IMR-90 (cell line): ENCODE data around the gene ELP4. TPM values are rescaled to one million over a fixed set of nuclear protein-coding genes. Genes with fewer than 3 reads are reported as not detected.

Source experiments
- ATAC-seq: fragments of 200-7000 bp; cut with Tn5 transposase; 2 replicates; pipeline ENCODE4 v1.9.1; 2020; ENCODE audit warnings: low read depth, mild to moderate bottlenecking, moderate library complexity
- BruUV-seq: library from RNA; stranded (reverse); fragments of 400-500 nt; replicated peaks from 2 replicates; lab custom pipeline; 2021; lab: Mats Ljungman, UMichigan
- CTCF ChIA-PET: fragments of 300-600 bp; formaldehyde crosslinking; extraction: SDS; loops from one replicate; lab custom pipeline; 2021; ENCODE audit warnings: antibody characterized with exemption; lab: Yijun Ruan, JAX
- POLR2A ChIA-PET: fragments of 300-600 bp; sonication (Branson Sonifier 250); formaldehyde crosslinking; loops from one replicate; lab custom pipeline; 2022; ENCODE audit warnings: antibody characterized with exemption; ENCODE audit not compliant: unreplicated experiment; lab: Charles Lee
- DNase-seq: peaks from one replicate; pipeline ENCODE4 v3.0.0; 2013
- H2AFZ ChIP-seq: replicated peaks from 2 replicates; pipeline ENCODE3; 2013; ENCODE audit warnings: low read length, mild to moderate bottlenecking; ENCODE audit not compliant: poor library complexity
- H2AK5ac ChIP-seq: 2 replicates; pipeline ENCODE4 v1.6.1; 2013; ENCODE audit warnings: low read depth, low read length, inconsistent platforms
- H2AK9ac ChIP-seq: replicated peaks from 2 replicates; pipeline ENCODE3; 2013; ENCODE audit warnings: mild to moderate bottlenecking, low read depth, low read length, moderate library complexity; ENCODE audit not compliant: poor library complexity
- H2BK120ac ChIP-seq: 2 replicates; pipeline ENCODE4 v1.6.1; 2013; ENCODE audit warnings: low read depth, low read length, inconsistent platforms
- H2BK15ac ChIP-seq: 3 replicates; pipeline ENCODE4 v1.6.1; 2013; ENCODE audit warnings: low read depth, low read length, inconsistent platforms
- H2BK20ac ChIP-seq: 2 replicates; pipeline ENCODE4 v1.6.1; 2013; ENCODE audit warnings: low read depth, mild to moderate bottlenecking, inconsistent platforms, low read length, moderate library complexity
- H2BK5ac ChIP-seq: 2 replicates; pipeline ENCODE4 v1.6.1; 2013; ENCODE audit warnings: mild to moderate bottlenecking, low read depth, low read length, inconsistent platforms; ENCODE audit not compliant: poor library complexity, severe bottlenecking
- H3K14ac ChIP-seq: replicated peaks from 2 replicates; pipeline ENCODE4 v1.6.1; 2013; ENCODE audit warnings: low read depth, low read length, inconsistent platforms
- H3K18ac ChIP-seq: 2 replicates; pipeline ENCODE4 v1.6.1; 2013; ENCODE audit warnings: low read depth, low read length, control low read depth
- H3K23ac ChIP-seq: 2 replicates; pipeline ENCODE4 v1.6.1; 2013; ENCODE audit warnings: low read depth, low read length, inconsistent platforms
- H3K27ac ChIP-seq: 2 replicates; pipeline ENCODE4 v1.5.1; 2013; ENCODE audit warnings: mild to moderate bottlenecking, control low read depth, low read length; ENCODE audit not compliant: insufficient read depth
- H3K27me3 ChIP-seq: 2 replicates; pipeline ENCODE4 v1.6.1; 2013; ENCODE audit warnings: low read length; ENCODE audit not compliant: control insufficient read depth, insufficient read depth
- H3K36me3 ChIP-seq: 2 replicates; pipeline ENCODE4 v1.6.1; 2013; ENCODE audit warnings: low read length, mixed read lengths; ENCODE audit not compliant: control insufficient read depth, insufficient read depth
- H3K4ac ChIP-seq: 2 replicates; pipeline ENCODE4 v1.6.1; 2013; ENCODE audit warnings: low read depth, low read length, inconsistent platforms
- H3K4me1 ChIP-seq: 2 replicates; pipeline ENCODE4 v1.6.1; 2013; ENCODE audit warnings: low read length, mixed read lengths; ENCODE audit not compliant: control insufficient read depth, insufficient read depth
- H3K4me2 ChIP-seq: 2 replicates; pipeline ENCODE4 v1.6.1; 2013; ENCODE audit warnings: low read depth, mild to moderate bottlenecking, control low read depth, low read length, moderate library complexity
- H3K4me3 ChIP-seq: 2 replicates; pipeline ENCODE4 v1.5.1; 2013; ENCODE audit warnings: low read depth, mild to moderate bottlenecking, control low read depth, low read length, moderate library complexity; ENCODE audit not compliant: insufficient read depth
- H3K56ac ChIP-seq: 2 replicates; pipeline ENCODE4 v1.6.1; 2013; ENCODE audit warnings: low read length, inconsistent platforms; ENCODE audit not compliant: insufficient read depth; ENCODE audit errors: extremely low read depth
- H3K79me1 ChIP-seq, 2 experiments: 2 replicates each; pipeline ENCODE4 v1.6.1; 2013; ENCODE audit warnings: low read length in 2 of 2, inconsistent platforms in 1 of 2, low read depth in 1 of 2
- H3K9ac ChIP-seq: 2 replicates; pipeline ENCODE4 v1.6.1; 2013; ENCODE audit warnings: low read depth, low read length, control low read depth
- H3K9me1 ChIP-seq: 2 replicates; pipeline ENCODE4 v1.6.1; 2013; ENCODE audit warnings: low read length, inconsistent platforms; ENCODE audit not compliant: insufficient read depth
- H3K9me3 ChIP-seq: 2 replicates; pipeline ENCODE4 v1.6.1; 2013; ENCODE audit warnings: low read length; ENCODE audit not compliant: control insufficient read depth, insufficient read depth
- H4K20me1 ChIP-seq: 2 replicates; pipeline ENCODE4 v1.6.1; 2013; ENCODE audit warnings: low read length, inconsistent platforms; ENCODE audit not compliant: insufficient read depth
- H4K5ac ChIP-seq: 2 replicates; pipeline ENCODE4 v1.6.1; 2013; ENCODE audit warnings: mild to moderate bottlenecking, low read depth, low read length, control low read depth
- H4K8ac ChIP-seq, 2 experiments: 2 replicates each; pipeline ENCODE4 v1.6.1; 2013; ENCODE audit warnings: low read depth in 2 of 2, low read length in 2 of 2, control low read depth in 1 of 2, inconsistent platforms in 1 of 2
- H4K91ac ChIP-seq: 2 replicates; pipeline ENCODE4 v1.6.1; 2013; ENCODE audit warnings: low read depth, low read length, inconsistent platforms; ENCODE audit not compliant: insufficient read depth
- BHLHE40 ChIP-seq: fragments of 150-350 bp; IDR thresholded peaks from 2 replicates; pipeline ENCODE4 v1.6.1; 2016; ENCODE audit warnings: mild to moderate bottlenecking, low read depth, low read length
- CEBPB ChIP-seq: IDR thresholded peaks from 2 replicates; pipeline ENCODE4 v1.6.1; 2012; ENCODE audit warnings: low read depth, low read length, improper control_type of control experiment
- CTCF ChIP-seq: conservative IDR thresholded peaks from 2 replicates; pipeline ENCODE4 v1.5.1; 2012; ENCODE audit warnings: mild to moderate bottlenecking, low read depth, low read length, improper control_type of control experiment
- ELK1 ChIP-seq: fragments of 150-350 bp; IDR thresholded peaks from 2 replicates; pipeline ENCODE4 v1.6.1; 2016; ENCODE audit warnings: low read depth, mild to moderate bottlenecking, low read length, moderate library complexity, borderline replicate concordance
- FOS ChIP-seq: fragments of 150-350 bp; IDR thresholded peaks from 2 replicates; pipeline ENCODE4 v1.6.1; 2016; ENCODE audit warnings: low read depth, low read length
- MAFK ChIP-seq: IDR thresholded peaks from 2 replicates; pipeline ENCODE4 v1.6.1; 2012; ENCODE audit warnings: low read depth, low read length, improper control_type of control experiment
- MAZ ChIP-seq: IDR thresholded peaks from 2 replicates; pipeline ENCODE4 v1.6.1; 2012; ENCODE audit warnings: low read depth, mild to moderate bottlenecking, low read length, improper control_type of control experiment, moderate library complexity, borderline replicate concordance
- MXI1 ChIP-seq: IDR thresholded peaks from 2 replicates; pipeline ENCODE4 v1.6.1; 2012; ENCODE audit warnings: low read depth, mild to moderate bottlenecking, low read length, moderate library complexity, borderline replicate concordance
- NFE2L2 ChIP-seq: fragments of 150-350 bp; IDR thresholded peaks from 2 replicates; pipeline ENCODE4 v1.6.1; 2016; ENCODE audit warnings: low read depth, mild to moderate bottlenecking, low read length
- POLR2A ChIP-seq: IDR thresholded peaks from 2 replicates; pipeline ENCODE4 v1.6.1; 2012; ENCODE audit warnings: mild to moderate bottlenecking, low read depth, low read length
- RAD21 ChIP-seq: IDR thresholded peaks from 2 replicates; pipeline ENCODE4 v1.6.1; 2012; ENCODE audit warnings: low read length, improper control_type of control experiment
- RCOR1 ChIP-seq: IDR thresholded peaks from 2 replicates; pipeline ENCODE4 v1.6.1; 2012; ENCODE audit warnings: mild to moderate bottlenecking, low read length, improper control_type of control experiment; ENCODE audit not compliant: insufficient replicate concordance
- SMC3 ChIP-seq: fragments of 150-350 bp; IDR thresholded peaks from 2 replicates; pipeline ENCODE4 v1.6.1; 2016; ENCODE audit warnings: low read depth, mild to moderate bottlenecking, antibody characterized with exemption, low read length, moderate library complexity
- USF2 ChIP-seq: fragments of 150-350 bp; IDR thresholded peaks from 2 replicates; pipeline ENCODE4 v1.6.1; 2017; ENCODE audit warnings: mild to moderate bottlenecking, antibody characterized with exemption, low read length, low read depth
- WGBS, 2 experiments: methylation state at CpG; one replicate each; pipeline versions ENCODE4 v1.1.5 to v1.1.7; 2013; ENCODE audit warnings: missing lambda C conversion rate in 2 of 2; ENCODE audit not compliant: insufficient read length in 1 of 2; ENCODE audit errors: extremely low coverage in 2 of 2; 5-methylcytosine and 5-hydroxymethylcytosine counted together
- dilution Hi-C: fragments of 300-500 bp; cut with HindIII; formaldehyde crosslinking; loops from one replicate; pipeline ENCODE4 v1.14.3; 2018; ENCODE audit warnings: low sequenced_read_pairs; ENCODE audit not compliant: unreplicated experiment
- in situ Hi-C: fragments of 300-500 bp; cut with MboI; formaldehyde crosslinking; loops from 3 replicates; pipeline ENCODE4 v1.14.3; 2019; ENCODE audit warnings: low sequenced_read_pairs, inconsistent platforms, mixed read lengths
- intact Hi-C: fragments of 100-400 bp; cut with micrococcal nuclease; formaldehyde crosslinking; loops from 2 replicates; pipeline ENCODE4 v1.10.0; 2022
- polyA plus RNA-seq, 3 experiments: library from polyadenylated mRNA; depleted of rRNA; stranded (reverse); fragments of >200 nt; gene quantifications; 2 replicates each; pipeline ENCODE4 v1.2.3, GENCODE V29; 2012; ENCODE audit warnings: low replicate concordance in 1 of 3
- total RNA-seq: library from RNA; depleted of rRNA; stranded (reverse); fragments of >200 nt; gene quantifications from 2 replicates; pipeline ENCODE4 v1.2.3, GENCODE V29; 2012

Gene ELP4
- total and polyA plus RNA-seq, 2 of the 4 experiments (the other 2 are of a cell fraction): 8.4 to 20.4 TPM

- no peak for TF ChIP-seq ELK1
- no peak for TF ChIP-seq MAFK
- no peak for TF ChIP-seq MAZ
- no peak for TF ChIP-seq SMC3
These were observed 308.8 kb downstream of the ELP4 start (continued) for GRCh38 chr11:31818425-31818755.

GRCh38 chr11:31818874-31819331 is 309.3 kb downstream of the ELP4 start:
- Histone ChIP-seq H2BK120ac (no peak overlapping the region), H3K27ac (no peak overlapping the region), H4K8ac (no peak overlapping the region), H4K5ac (no peak overlapping the region), H2BK5ac (no peak overlapping the region), H4K20me1 (no peaks in the 10 kb centered on the region; the same call in 1 of the 2 replicates), H3K4me3 (no peak overlapping the region), H3K9ac (no peak overlapping the region), H2BK20ac (no peak overlapping the region), H3K56ac (no peak overlapping the region), H2BK15ac (no peak overlapping the region), H3K79me1 (no peaks in the 10 kb centered on the region), H3K36me3 (no peaks in the 10 kb centered on the region), H3K18ac (no peak overlapping the region), H2AK9ac (no peak overlapping the region), H3K4me2 (no peak overlapping the region), H3K9me3 (peaks cover 23% of the 10 kb centered on the region; the same call in 1 of the 2 replicates), H3K9me1 (no peaks in the 10 kb centered on the region), H3K27me3 (peaks cover 97% of the 10 kb centered on the region), H3K4me1 (no peaks in the 10 kb centered on the region; the same call in 1 of the 2 replicates), H4K91ac (no peak overlapping the region), H2AK5ac (no peak overlapping the region), H3K23ac (no peak overlapping the region), H3K4ac (no peak overlapping the region), H2AFZ (no peak overlapping the region), H3K14ac (no peak overlapping the region)
- whole genome bisulfite sequencing, 2 experiments: 6% methylated on average over 6 of the region's 26 CpGs; no CpG with 5 or more reads in 1 of the 2 experiments
- intact Hi-C loops (no loop called here), dilution Hi-C loops (no loop called here), in situ Hi-C loops (no loop called here)
- no peak for DNase-seq
- ATAC-seq: no peak
- CTCF ChIA-PET: no interaction called here
- POLR2A ChIA-PET: interaction anchor here (0.5 kb wide), 1 partner anchor 102 kb away, joined by 6 read pairs; no protein-coding TSS in a partner anchor
- no TSS peak for BruUV-seq
- TF ChIP-seq NFE2L2 (no peak), RCOR1 (no peak), CEBPB (no peak), POLR2A (no peak), CTCF (no peak), FOS (no peak), MAFK (no peak), RAD21 (no peak), MXI1 (no peak), USF2 (no peak), MAZ (no peak), BHLHE40 (no peak)
